ENCODE measurements around the gene RNASEH2A. TPM values are rescaled to one million over a fixed set of nuclear protein-coding genes. Genes with fewer than 3 reads are reported as not detected.
"Not testable (repeated sequence)": the region's sequence is repeated elsewhere in the genome, so short reads cannot be mapped to it uniquely, and the experiment has no call there.

The RNASEH2A gene
- total and polyA plus RNA-seq, 2 donors (not counting 1 experiment from before 2014, with no cell fraction given) = 14.5 to 18.9 TPM

- DNase-seq (no peak), ATAC-seq (ENCODE audit: low read depth) (no peak)
- Histone ChIP-seq H3K4me3 (ENCODE audit: control extremely low read depth in 1 of 5, extremely low read depth in 1 of 5, insufficient read depth in 1 of 5, low read depth in 2 of 5, low read length in 4 of 5) (no peak overlapping the region), H3K4me2 (replicated peaks; ENCODE audit: low read depth, low read length, poor library complexity, severe bottlenecking) (no peak overlapping the region), H3K9me3 (ENCODE audit: control extremely low read depth in 1 of 3, control insufficient read depth in 2 of 3, insufficient read depth in 1 of 3, low read length in 2 of 3) (no peaks in the 10 kb centered on the region), H3K4me1 (ENCODE audit: control insufficient read depth in 2 of 2, insufficient read depth in 2 of 2, low read length in 2 of 2) (peaks cover 35 to 45% of the 10 kb centered on the region in 2 donors), H3K27ac (ENCODE audit: low read length in 2 of 2) (no peak overlapping the region), H2AFZ (ENCODE audit: insufficient read depth, low read depth, low read length, poor library complexity, severe bottlenecking) (no peak overlapping the region), H3K36me3 (replicated peaks in 1 of 2; ENCODE audit: control extremely low read depth in 1 of 2, control insufficient read depth in 1 of 2, extremely low read depth in 1 of 2, insufficient read depth in 2 of 2, low read length in 1 of 2) (peaks cover 0 to 7% of the 10 kb centered on the region in 2 experiments), H3K9ac (ENCODE audit: low read length) (no peak overlapping the region), H3K79me2 (ENCODE audit: control insufficient read depth, insufficient read depth, low read length) (peaks cover 25% of the 10 kb centered on the region), H3K27me3 (replicated peaks in 1 of 4; ENCODE audit: control extremely low read depth in 1 of 4, control insufficient read depth in 3 of 4, insufficient read depth in 4 of 4, low read length in 3 of 4) (no peaks in the 10 kb centered on the region), H4K20me1 (ENCODE audit: control insufficient read depth, insufficient read depth, low read length, poor library complexity, severe bottlenecking) (peaks cover 10% of the 10 kb centered on the region)
- H3K4me1 Mint-ChIP-seq = peaks cover 33% of the 10 kb centered on the region
- no peak overlapping the region for H3K4me3 Mint-ChIP-seq
- ChIA-PET POLR2A (interaction anchor here (0.7 to 6.8 kb wide), 5 partner anchors 9 to 94 kb away, joined by 4 to 233 read pairs (median 9); partner anchors contain the start of genes GCDH, HOOK2 and RNASEH2A), CTCF (interaction anchor here (0.7 to 17.9 kb wide), 10 partner anchors 9 to 119 kb away, joined by 3 to 1147 read pairs (median 12); partner anchors contain the start of genes DHPS, HOOK2 and RNASEH2A)
- TF ChIP-seq CTCF (IDR thresholded peaks at IDR 0.05) (no peak), EZH2 (IDR thresholded peaks at IDR 0.05; ENCODE audit: borderline replicate concordance, insufficient read depth, low read depth, low read length, poor library complexity, severe bottlenecking) (no peak)
- H3K27me3 Mint-ChIP-seq = peaks cover under 1% of the 10 kb centered on the region
- no peak overlapping the region for H3K27ac Mint-ChIP-seq
- 99% methylated on average over 4 of the region's 6 CpGs for WGBS (ENCODE audit: insufficient coverage)
- H3K9me3 Mint-ChIP-seq (ENCODE audit: insufficient read depth) = no peaks in the 10 kb centered on the region
- intact Hi-C loops (cut with micrococcal nuclease) = loop anchor here (2.0 kb wide), 1 partner anchor 50 kb away; no protein-coding TSS in a partner anchor
Measured at GRCh38 chr19:12797141-12797587, 9.2 kb upstream of the RNASEH2A start.

- H3K4me1 ChIP-seq (ENCODE audit: control insufficient read depth in 2 of 2, insufficient read depth in 2 of 2, low read length in 2 of 2) = peaks cover 39 to 49% of the 10 kb centered on the region in 2 donors
- H3K79me2 ChIP-seq (ENCODE audit: control insufficient read depth, insufficient read depth, low read length) = peaks cover 20% of the 10 kb centered on the region
Measured at GRCh38 chr19:12797607-12798006, 8.8 kb upstream of the RNASEH2A start.

More at GRCh38 chr19:12797607-12798006, 8.8 kb upstream of the RNASEH2A start:
- not testable (repeated sequence) for H3K27ac ChIP-seq (ENCODE audit: low read length in 2 of 2); H2AFZ ChIP-seq (ENCODE audit: insufficient read depth, low read depth, low read length, poor library complexity, severe bottlenecking); H4K20me1 ChIP-seq (ENCODE audit: control insufficient read depth, insufficient read depth, low read length, poor library complexity, severe bottlenecking); H3K9ac ChIP-seq (ENCODE audit: low read length); H3K9me3 ChIP-seq (ENCODE audit: control extremely low read depth in 1 of 3, control insufficient read depth in 2 of 3, insufficient read depth in 1 of 3, low read length in 2 of 3); H3K27ac Mint-ChIP-seq; ATAC-seq (ENCODE audit: low read depth); H3K27me3 Mint-ChIP-seq; DNase-seq; H3K36me3 ChIP-seq (replicated peaks in 1 of 2; ENCODE audit: control extremely low read depth in 1 of 2, control insufficient read depth in 1 of 2, extremely low read depth in 1 of 2, insufficient read depth in 2 of 2, low read length in 1 of 2); H3K27me3 ChIP-seq (replicated peaks in 1 of 4; ENCODE audit: control extremely low read depth in 1 of 4, control insufficient read depth in 3 of 4, insufficient read depth in 4 of 4, low read length in 3 of 4); H3K4me3 ChIP-seq (ENCODE audit: control extremely low read depth in 1 of 5, extremely low read depth in 1 of 5, insufficient read depth in 1 of 5, low read depth in 2 of 5, low read length in 4 of 5); H3K4me3 Mint-ChIP-seq; H3K4me2 ChIP-seq (replicated peaks; ENCODE audit: low read depth, low read length, poor library complexity, severe bottlenecking); H3K9me3 Mint-ChIP-seq (ENCODE audit: insufficient read depth)
- 92% methylated on average over 5 of the region's 7 CpGs for WGBS (ENCODE audit: insufficient coverage)
- ChIA-PET CTCF (interaction anchor here (0.7 to 17.9 kb wide), 8 partner anchors 11 to 124 kb away, joined by 3 to 1147 read pairs (median 12); partner anchors contain the start of genes DHPS and HOOK2), POLR2A (interaction anchor here (1.2 to 2.6 kb wide), 3 partner anchors 8 to 21 kb away, joined by 7 to 11 read pairs (median 9); partner anchors contain the start of gene RNASEH2A)
- H3K4me1 Mint-ChIP-seq = peaks cover 37% of the 10 kb centered on the region
- intact Hi-C loops (cut with micrococcal nuclease) = loop anchor here (2.0 kb wide), 1 partner anchor 49 kb away; no protein-coding TSS in a partner anchor
